ENCODE data around the gene HBP1.

- TF ChIP-seq CTCF (conservative IDR thresholded peaks at IDR 0.05 in 1 of 2, IDR thresholded peaks at IDR 0.05 in 1 of 2; ENCODE audit: extremely low read depth in 1 of 2, insufficient read depth in 1 of 2, low read depth in 1 of 2, low read length in 2 of 2) = no peak
- no peak for TF ChIP-seq EZH2 (IDR thresholded peaks at IDR 0.05; ENCODE audit: borderline replicate concordance, low read length)
Measured at GRCh38 chr7:107157091-107157490, 11.7 kb upstream of the HBP1 start.
